Neuronal stem cell (in vitro differentiated cells): Measurements from ENCODE around the gene PPCS.
"Not testable (repeated sequence)": the region's sequence is repeated elsewhere in the genome, so short reads cannot be mapped to it uniquely, and the experiment has no call there.

Experiments
- DNase-seq: peaks from one replicate; pipeline ENCODE4 v3.0.0-alpha.2; 2013; ENCODE audit warnings: low spot score
- H2AFZ ChIP-seq: one replicate; pipeline ENCODE4 v1.6.1; 2013; ENCODE audit warnings: mild to moderate bottlenecking, low read length, inconsistent platforms
- H2AK5ac ChIP-seq: 2 replicates; pipeline ENCODE4 v1.6.1; 2013; ENCODE audit warnings: low read depth, mild to moderate bottlenecking, inconsistent platforms, low read length, moderate library complexity, mixed read lengths
- H2BK120ac ChIP-seq: 2 replicates; pipeline ENCODE4 v1.6.1; 2013; ENCODE audit warnings: low read depth, mild to moderate bottlenecking, inconsistent platforms, low read length, moderate library complexity, mixed read lengths
- H2BK12ac ChIP-seq: one replicate; pipeline ENCODE4 v1.6.1; 2013; ENCODE audit warnings: low read length, inconsistent platforms
- H2BK15ac ChIP-seq: 2 replicates; pipeline ENCODE4 v1.6.1; 2013; ENCODE audit warnings: mild to moderate bottlenecking, low read length, inconsistent platforms, mixed read lengths
- H2BK5ac ChIP-seq: one replicate; pipeline ENCODE4 v1.6.1; 2013; ENCODE audit warnings: inconsistent platforms, mild to moderate bottlenecking, low read length, moderate library complexity
- H3K14ac ChIP-seq: one replicate; pipeline ENCODE4 v1.6.1; 2013; ENCODE audit warnings: low read length, inconsistent platforms
- H3K18ac ChIP-seq: 2 replicates; pipeline ENCODE4 v1.6.1; 2013; ENCODE audit warnings: low read length, inconsistent platforms
- H3K23ac ChIP-seq: 2 replicates; pipeline ENCODE4 v1.6.1; 2013; ENCODE audit warnings: low read depth, mild to moderate bottlenecking, mixed read lengths, low read length, inconsistent platforms; ENCODE audit not compliant: poor library complexity
- H3K27ac ChIP-seq: replicated peaks from 3 replicates; pipeline ENCODE4 v1.5.1; 2013; ENCODE audit warnings: low read length, inconsistent platforms
- H3K27me3 ChIP-seq, 3 experiments: 2 replicates each; pipeline ENCODE4 v1.6.1; 2013; ENCODE audit warnings: low read length in 3 of 3, mild to moderate bottlenecking in 2 of 3, inconsistent platforms in 1 of 3, low read depth in 1 of 3, mixed read lengths in 1 of 3, moderate library complexity in 1 of 3; ENCODE audit not compliant: control insufficient read depth in 3 of 3, insufficient read depth in 3 of 3
- H3K36me3 ChIP-seq, 2 donors: replicated peaks in 1 of 2; 2 replicates each; pipeline ENCODE4 v1.6.1; 2013; ENCODE audit warnings: low read length in 2 of 2; ENCODE audit not compliant: control insufficient read depth in 2 of 2, insufficient read depth in 2 of 2
- H3K4ac ChIP-seq: 2 replicates; pipeline ENCODE4 v1.6.1; 2013; ENCODE audit warnings: inconsistent platforms, mild to moderate bottlenecking, low read length, moderate library complexity
- H3K4me1 ChIP-seq, 2 donors: 1 replicate in 1 of 2; 2 replicates in 1 of 2; pipeline ENCODE4 v1.6.1; 2013; ENCODE audit warnings: low read length in 2 of 2, low read depth in 1 of 2; ENCODE audit not compliant: control insufficient read depth in 2 of 2, insufficient read depth in 1 of 2
- H3K4me2 ChIP-seq: one replicate; pipeline ENCODE4 v1.6.1; 2013; ENCODE audit warnings: mild to moderate bottlenecking, low read length, inconsistent platforms; ENCODE audit not compliant: insufficient read depth, poor library complexity, severe bottlenecking
- H3K4me3 ChIP-seq, 2 donors: 2 replicates each; pipeline ENCODE4 v1.5.1; 2013; ENCODE audit warnings: low read length in 2 of 2, mild to moderate bottlenecking in 2 of 2, inconsistent platforms in 1 of 2, moderate library complexity in 1 of 2
- H3K79me1 ChIP-seq: one replicate; pipeline ENCODE4 v1.6.1; 2013; ENCODE audit warnings: low read depth, mild to moderate bottlenecking, inconsistent platforms, low read length, moderate library complexity
- H3K9ac ChIP-seq: one replicate; pipeline ENCODE4 v1.6.1; 2013; ENCODE audit warnings: mild to moderate bottlenecking, low read depth, low read length, inconsistent platforms; ENCODE audit not compliant: poor library complexity
- H3K9me3 ChIP-seq, 2 donors: replicated peaks in 1 of 2; 2 replicates each; pipeline versions ENCODE3 to v1.6.1; 2013; ENCODE audit warnings: low read length in 2 of 2, mild to moderate bottlenecking in 2 of 2, inconsistent platforms in 1 of 2, low read depth in 1 of 2, mixed read lengths in 1 of 2, moderate library complexity in 1 of 2; ENCODE audit not compliant: control insufficient read depth in 2 of 2, insufficient read depth in 1 of 2
- H4K8ac ChIP-seq: one replicate; pipeline ENCODE4 v1.6.1; 2013; ENCODE audit warnings: low read depth, mild to moderate bottlenecking, inconsistent platforms, low read length, moderate library complexity
- H4K91ac ChIP-seq: one replicate; pipeline ENCODE4 v1.6.1; 2013; ENCODE audit warnings: low read length, low read depth, mild to moderate bottlenecking, inconsistent platforms; ENCODE audit not compliant: poor library complexity
- WGBS, 2 donors: extraction: QIAGEN DNeasy Blood & Tissue Kit; methylation state at CpG; one replicate each; pipeline ENCODE4 v1.1.7; 2013; ENCODE audit warnings: missing lambda C conversion rate in 2 of 2, mixed read lengths in 1 of 2; ENCODE audit not compliant: insufficient read length in 2 of 2, insufficient replicate concordance in 1 of 2; ENCODE audit errors: extremely low coverage in 2 of 2; 5-methylcytosine and 5-hydroxymethylcytosine counted together

PPCS gene

DNA sequence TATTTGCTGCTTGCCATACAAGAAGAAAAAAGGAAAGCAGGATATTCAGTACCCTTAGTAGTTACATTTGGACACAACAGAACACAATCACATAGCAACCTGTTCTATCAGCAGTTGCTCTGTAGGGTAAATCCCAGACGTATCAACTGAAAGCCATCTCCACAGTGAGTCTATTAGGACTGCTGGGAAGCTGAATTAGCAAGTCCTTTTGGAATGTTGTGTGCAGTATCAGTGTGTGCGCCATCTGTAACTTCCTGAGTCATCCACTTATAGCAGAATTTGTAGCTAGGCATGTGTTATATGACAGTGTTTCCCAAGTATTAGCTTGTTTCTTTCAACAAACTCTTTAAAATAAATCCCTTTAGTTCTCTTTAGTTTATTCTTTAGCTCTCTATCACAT is 28.0 kb downstream of the PPCS start:
- no peaks in the 10 kb centered on the region for H3K9me3 ChIP-seq
- no peak overlapping the region for H3K27ac ChIP-seq

DNA sequence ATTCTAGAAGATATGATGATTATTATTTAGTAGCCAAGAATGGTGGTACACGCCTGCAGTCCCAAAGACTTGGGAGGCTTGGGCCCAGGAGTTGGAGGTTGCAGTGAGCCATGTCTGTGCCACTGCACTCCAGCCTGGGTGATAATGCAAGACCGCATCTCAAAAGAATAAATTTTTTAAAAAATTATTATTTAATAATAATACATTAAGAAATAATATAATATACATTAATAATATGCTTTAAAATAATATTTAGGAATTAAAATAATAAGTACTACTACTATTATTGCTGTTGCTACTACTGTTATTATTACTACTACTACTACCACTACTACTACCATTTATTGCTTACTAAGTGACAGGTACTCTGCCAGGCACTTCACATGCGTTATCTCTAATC is 33.9 kb downstream of the PPCS start:
- no peak overlapping the region for H3K18ac ChIP-seq
- H3K27me3 ChIP-seq = no peaks in the 10 kb centered on the region
- H4K91ac ChIP-seq = no peak overlapping the region
- peaks cover 0 to 5% of the 10 kb centered on the region in 2 donors for H3K9me3 ChIP-seq
- no peaks in the 10 kb centered on the region for H3K79me1 ChIP-seq
- no peak overlapping the region for H2AK5ac ChIP-seq
- DNase-seq = no peak
- no peak overlapping the region for H3K4me2 ChIP-seq
- H2BK5ac ChIP-seq = no peak overlapping the region
- H3K27ac ChIP-seq = no peak overlapping the region
- no peak overlapping the region for H3K14ac ChIP-seq
- H3K4me3 ChIP-seq = no peak overlapping the region
- WGBS, 2 donors = no CpG with 5 or more reads among the region's 3 CpGs
- H3K4ac ChIP-seq = no peak overlapping the region
- H2BK12ac ChIP-seq = no peak overlapping the region
- no peaks in the 10 kb centered on the region for H3K4me1 ChIP-seq
- no peak overlapping the region for H3K9ac ChIP-seq
- H2BK120ac ChIP-seq = no peak overlapping the region
- H3K36me3 ChIP-seq = no peaks in the 10 kb centered on the region
- H3K23ac ChIP-seq = no peak overlapping the region
- no peak overlapping the region for H2BK15ac ChIP-seq
- no peak overlapping the region for H4K8ac ChIP-seq
- H2AFZ ChIP-seq = no peak overlapping the region

More for the DNA sequence above, 28.0 kb downstream of the PPCS start:
- H2AFZ ChIP-seq = no peak overlapping the region
- H3K14ac ChIP-seq = no peak overlapping the region
- no peak overlapping the region for H2BK5ac ChIP-seq
- no peak overlapping the region for H3K23ac ChIP-seq
- WGBS, 2 donors = no CpG with 5 or more reads among the region's 2 CpGs
- no peak overlapping the region for H2BK15ac ChIP-seq
- no peaks in the 10 kb centered on the region for H3K79me1 ChIP-seq
- no peak for DNase-seq
- H3K4me3 ChIP-seq = no peak overlapping the region
- H2BK120ac ChIP-seq = no peak overlapping the region
- no peak overlapping the region for H2BK12ac ChIP-seq
- H3K18ac ChIP-seq = no peak overlapping the region
- no peaks in the 10 kb centered on the region for H3K4me1 ChIP-seq
- H3K9ac ChIP-seq = no peak overlapping the region
- no peak overlapping the region for H2AK5ac ChIP-seq
- no peak overlapping the region for H3K4ac ChIP-seq
- no peak overlapping the region for H4K91ac ChIP-seq
- no peak overlapping the region for H4K8ac ChIP-seq
- no peak overlapping the region for H3K4me2 ChIP-seq
- H3K27me3 ChIP-seq = no peaks in the 10 kb centered on the region
- H3K36me3 ChIP-seq = peaks cover 0 to 14% of the 10 kb centered on the region in 2 donors

DNA sequence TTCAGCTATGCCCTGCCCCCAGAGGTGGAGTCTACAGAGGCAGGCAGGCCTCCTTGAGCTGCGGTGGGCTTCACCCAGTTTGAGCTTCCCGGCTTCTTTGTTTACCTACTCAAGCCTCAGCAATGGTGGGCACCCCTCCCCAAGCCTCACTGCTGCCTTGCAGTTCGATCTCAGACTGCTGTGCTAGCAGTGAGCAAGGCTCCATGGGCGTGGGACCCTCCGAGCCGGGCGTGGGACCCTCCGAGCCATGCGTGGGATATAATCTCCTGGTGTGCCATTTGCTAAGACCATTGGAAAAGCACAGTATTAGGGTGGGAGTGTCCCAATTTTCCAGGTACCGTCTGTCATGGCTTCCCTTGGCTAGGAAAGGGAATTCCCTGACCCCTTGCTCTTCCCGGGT is 45.7 kb downstream of the PPCS start:
- not testable (repeated sequence) for H3K4me3 ChIP-seq, H2BK15ac ChIP-seq, H2BK12ac ChIP-seq, H3K4ac ChIP-seq, H4K91ac ChIP-seq, H3K18ac ChIP-seq, H3K9ac ChIP-seq, H3K4me2 ChIP-seq, H3K27me3 ChIP-seq, H3K14ac ChIP-seq, H3K36me3 ChIP-seq, H2AK5ac ChIP-seq, H2BK5ac ChIP-seq, DNase-seq, H4K8ac ChIP-seq, H3K27ac ChIP-seq, H2BK120ac ChIP-seq, H2AFZ ChIP-seq, H3K79me1 ChIP-seq, H3K23ac ChIP-seq, H3K4me1 ChIP-seq
- H3K9me3 ChIP-seq = peaks cover 10 to 41% of the 10 kb centered on the region in 2 donors
- WGBS, 2 donors = no CpG with 5 or more reads among the region's 11 CpGs

DNA sequence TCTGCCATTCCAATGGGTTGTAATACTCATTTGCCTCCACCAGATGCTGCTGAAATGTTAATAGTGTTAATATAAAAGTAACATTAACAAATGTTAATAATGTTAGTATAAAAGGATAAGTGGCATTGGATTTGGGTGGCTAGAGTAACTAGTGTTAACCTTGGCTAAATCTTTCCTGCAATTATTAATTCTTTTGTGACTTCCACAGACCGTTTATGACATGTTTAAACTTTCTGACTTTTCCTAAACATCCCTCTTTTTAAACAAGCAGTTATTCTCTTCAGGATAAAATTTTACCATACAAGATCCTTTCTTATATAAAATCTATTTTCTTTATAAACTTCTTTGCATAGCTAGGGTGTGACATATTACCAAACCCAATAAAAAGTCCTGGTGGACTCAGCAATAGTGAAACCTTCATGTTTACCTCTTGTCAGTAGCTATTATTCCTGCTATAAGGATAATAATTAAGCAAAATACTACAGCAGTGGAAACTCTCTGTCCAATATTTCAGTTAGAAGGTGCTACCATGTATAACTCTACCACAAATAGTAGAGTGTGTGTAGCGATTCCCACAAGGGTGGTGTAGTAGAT is 48.3 kb downstream of the PPCS start:
- H3K23ac ChIP-seq = no peak overlapping the region
- H4K91ac ChIP-seq = no peak overlapping the region
- no peak overlapping the region for H3K18ac ChIP-seq
- H3K14ac ChIP-seq = no peak overlapping the region
- H2AFZ ChIP-seq = no peak overlapping the region
- H2BK120ac ChIP-seq = no peak overlapping the region
- H3K9ac ChIP-seq = no peak overlapping the region
- H2BK15ac ChIP-seq = no peak overlapping the region
- no peaks in the 10 kb centered on the region for H3K27me3 ChIP-seq
- no peak overlapping the region for H4K8ac ChIP-seq
- H3K4me3 ChIP-seq = no peak overlapping the region
- H3K9me3 ChIP-seq = peaks cover 16 to 58% of the 10 kb centered on the region in 2 donors
- no CpG with 5 or more reads among the region's 2 CpGs for WGBS, 2 donors
- no peaks in the 10 kb centered on the region for H3K36me3 ChIP-seq
- no peak overlapping the region for H3K4ac ChIP-seq
- DNase-seq = no peak
- H3K4me2 ChIP-seq = no peak overlapping the region
- no peak overlapping the region for H2BK12ac ChIP-seq
- H2AK5ac ChIP-seq = no peak overlapping the region
- H2BK5ac ChIP-seq = no peak overlapping the region
- no peaks in the 10 kb centered on the region for H3K79me1 ChIP-seq
- H3K4me1 ChIP-seq = no peaks in the 10 kb centered on the region
- no peak overlapping the region for H3K27ac ChIP-seq
